Astrocyte of the spinal cord (primary cell): Measurements from ENCODE around the gene PRSS50.

Experiments
- DNase-seq: peaks from one replicate; pipeline ENCODE4 v3.0.0; 2011; ENCODE audit warnings: low read depth, low spot score
- H3K4me3 ChIP-seq: 2 replicates; pipeline ENCODE4 v1.5.1; 2011; ENCODE audit warnings: low read depth, mild to moderate bottlenecking, low read length, moderate library complexity
- CTCF ChIP-seq: IDR thresholded peaks from 2 replicates; pipeline ENCODE4 v1.5.1; 2012; ENCODE audit warnings: low read depth, mild to moderate bottlenecking, low read length, inconsistent platforms
- in situ Hi-C: cut with HindIII; loops from 2 replicates; pipeline ENCODE4 v1.10.0; 2017; ENCODE audit warnings: low sequenced_read_pairs

Gene PRSS50

GRCh38 chr3:46736006-46736872, 18.6 kb upstream of the PRSS50 start:
- no peak for DNase-seq
- TF ChIP-seq CTCF: no peak
- in situ Hi-C loops: no loop called here
- H3K4me3 ChIP-seq: no peak overlapping the region

- in situ Hi-C loops: no loop called here
- no peak for DNase-seq
- no peak for TF ChIP-seq CTCF
- no peak overlapping the region for H3K4me3 ChIP-seq
These were observed 17.1 kb upstream of the PRSS50 start for GRCh38 chr3:46734773-46735172.

- in situ Hi-C loops: no loop called here
- TF ChIP-seq CTCF: peak; percentile 28
- no peak overlapping the region for H3K4me3 ChIP-seq
- no peak for DNase-seq
These were observed 15.5 kb upstream of the PRSS50 start for GRCh38 chr3:46733026-46733800.

GRCh38 chr3:46731795-46732194, 14.1 kb upstream of the PRSS50 start:
- TF ChIP-seq CTCF: no peak
- DNase-seq: no peak
- no peak overlapping the region for H3K4me3 ChIP-seq
- in situ Hi-C loops: no loop called here

- TF ChIP-seq CTCF: no peak
- in situ Hi-C loops: no loop called here
- no peak for DNase-seq
- H3K4me3 ChIP-seq: no peak overlapping the region
These were observed 13.2 kb upstream of the PRSS50 start for GRCh38 chr3:46730819-46731218.

GRCh38 chr3:46729038-46729437, 11.4 kb upstream of the PRSS50 start:
- in situ Hi-C loops: no loop called here
- no peak overlapping the region for H3K4me3 ChIP-seq
- DNase-seq: no peak
- TF ChIP-seq CTCF: no peak
